Hepatocyte (in vitro differentiated cells): ENCODE results near the gene TF. TPM values are rescaled to one million over a fixed set of nuclear protein-coding genes. Genes with fewer than 3 reads are reported as not detected.
"Not testable (repeated sequence)": the region's sequence is repeated elsewhere in the genome, so short reads cannot be mapped to it uniquely, and the experiment has no call there.

Source experiments
- DNase-seq: peaks from one replicate; pipeline ENCODE4 v3.0.0-alpha.2; 2016; ENCODE audit warnings: low spot score
- H2AFZ ChIP-seq: fragments of 200-600 bp; sonication (generic); 2 replicates; pipeline ENCODE4 v1.6.0; 2016; ENCODE audit warnings: antibody characterized with exemption, mild to moderate bottlenecking
- H3K27ac ChIP-seq: fragments of 200-600 bp; sonication (generic); 2 replicates; pipeline ENCODE4 v1.5.1; 2016; ENCODE audit warnings: mild to moderate bottlenecking
- H3K27me3 ChIP-seq: fragments of 200-600 bp; sonication (generic); 2 replicates; pipeline ENCODE4 v1.6.1; 2016
- H3K36me3 ChIP-seq: fragments of 200-600 bp; sonication (generic); replicated peaks from 2 replicates; pipeline ENCODE4 v1.5.1; 2016; ENCODE audit warnings: low read depth; ENCODE audit not compliant: insufficient read depth
- H3K4me1 ChIP-seq: fragments of 200-600 bp; sonication (generic); 2 replicates; pipeline ENCODE4 v1.5.1; 2016; ENCODE audit warnings: mild to moderate bottlenecking, moderate library complexity; ENCODE audit not compliant: insufficient read depth
- H3K4me2 ChIP-seq: fragments of 200-600 bp; sonication (generic); 2 replicates; pipeline ENCODE4 v1.6.0; 2016
- H3K4me3 ChIP-seq: fragments of 200-600 bp; sonication (generic); 2 replicates; pipeline ENCODE4 v1.5.1; 2016; ENCODE audit warnings: mild to moderate bottlenecking
- H3K79me2 ChIP-seq: fragments of 200-600 bp; sonication (generic); 2 replicates; pipeline ENCODE4 v1.6.0; 2017; ENCODE audit warnings: mild to moderate bottlenecking
- H3K9me2 ChIP-seq: fragments of 200-600 bp; sonication (generic); replicated peaks from 2 replicates; pipeline ENCODE4 v1.6.0; 2017; ENCODE audit warnings: mild to moderate bottlenecking; ENCODE audit not compliant: insufficient read depth
- H3K9me3 ChIP-seq: fragments of 200-600 bp; sonication (generic); 2 replicates; pipeline ENCODE4 v1.5.1; 2016; ENCODE audit warnings: low read depth, mild to moderate bottlenecking
- H4K20me1 ChIP-seq: fragments of 200-600 bp; sonication (generic); 2 replicates; pipeline ENCODE4 v1.6.0; 2016; ENCODE audit warnings: mild to moderate bottlenecking; ENCODE audit not compliant: insufficient read depth, poor library complexity, severe bottlenecking
- CTCF ChIP-seq: fragments of 200-600 bp; sonication (generic); IDR thresholded peaks from 2 replicates; pipeline ENCODE4 v1.5.1; 2016; ENCODE audit warnings: antibody characterized with exemption, mild to moderate bottlenecking; ENCODE audit not compliant: poor library complexity
- EZH2 ChIP-seq: fragments of 200-600 bp; sonication (generic); IDR thresholded peaks from 2 replicates; pipeline ENCODE4 v1.6.1; 2016; ENCODE audit warnings: antibody characterized with exemption, mild to moderate bottlenecking, borderline replicate concordance
- EZH2phosphoT487 ChIP-seq: fragments of 200-600 bp; sonication (generic); IDR thresholded peaks from one replicate; pipeline ENCODE4 v1.6.1; 2018; ENCODE audit warnings: antibody characterized with exemption, mild to moderate bottlenecking, low read depth, moderate library complexity; ENCODE audit not compliant: unreplicated experiment, severe bottlenecking
- WGBS: methylation state at CpG from one replicate; pipeline ENCODE4 v1.1.6; 2016; ENCODE audit warnings: low lambda C conversion rate; ENCODE audit errors: missing lambda C conversion rate; 5-methylcytosine and 5-hydroxymethylcytosine counted together
- polyA plus RNA-seq: library from polyadenylated mRNA; unstranded; fragments of >200 nt; fragmentation: Nextera tagmentation; extraction: Ambion mirVana; gene quantifications from 2 replicates; pipeline ENCODE4 v1.2.1, GENCODE V29; 2016
- total RNA-seq: library from RNA; depleted of rRNA; stranded (reverse); fragments of >200 nt; gene quantifications from 2 replicates; pipeline ENCODE4 v1.2.3, GENCODE V29; 2014

Gene TF
- total and polyA plus RNA-seq, 2 experiments from 2014 or later, result 577 to 642 TPM

- no peaks in the 10 kb centered on the region for H4K20me1 ChIP-seq
- no peaks in the 10 kb centered on the region for H3K79me2 ChIP-seq
- no peak overlapping the region for H3K27ac ChIP-seq
- DNase-seq, result no peak
- no peak overlapping the region for H3K4me3 ChIP-seq
- H3K4me1 ChIP-seq, result no peaks in the 10 kb centered on the region
- H2AFZ ChIP-seq, result no peak overlapping the region
- TF ChIP-seq EZH2, result no peak
- no peak for TF ChIP-seq EZH2phosphoT487
- no peak for TF ChIP-seq CTCF
- H3K9me3 ChIP-seq, result no peaks in the 10 kb centered on the region
- H3K27me3 ChIP-seq, result no peaks in the 10 kb centered on the region
- no peak overlapping the region for H3K4me2 ChIP-seq
- WGBS, result 72% methylated on average over 8 of the region's 8 CpGs
- H3K36me3 ChIP-seq, result no peaks in the 10 kb centered on the region
- no peaks in the 10 kb centered on the region for H3K9me2 ChIP-seq
Observed at GRCh38 chr3:133777807-133778568, 31.8 kb downstream of the TF start.

- WGBS, result 63% methylated on average over 4 of the region's 4 CpGs
- Histone ChIP-seq H2AFZ (no peak overlapping the region), H3K4me1 (no peaks in the 10 kb centered on the region), H3K4me3 (no peak overlapping the region), H3K79me2 (no peaks in the 10 kb centered on the region), H3K36me3 (no peaks in the 10 kb centered on the region), H3K9me3 (no peaks in the 10 kb centered on the region), H3K4me2 (no peak overlapping the region), H3K27ac (no peak overlapping the region), H3K9me2 (no peaks in the 10 kb centered on the region), H4K20me1 (no peaks in the 10 kb centered on the region), H3K27me3 (no peaks in the 10 kb centered on the region)
- no peak for TF ChIP-seq CTCF
- no peak for TF ChIP-seq EZH2phosphoT487
- TF ChIP-seq EZH2, result no peak
- DNase-seq, result no peak
Observed at GRCh38 chr3:133779626-133780203, 33.5 kb downstream of the TF start.

GRCh38 chr3:133780756-133781155 lies 34.6 kb downstream of the TF start:
- H3K27me3 ChIP-seq, H4K20me1 ChIP-seq, H3K79me2 ChIP-seq, H3K4me1 ChIP-seq, DNase-seq, H3K4me3 ChIP-seq, H3K9me2 ChIP-seq, H3K36me3 ChIP-seq, H3K4me2 ChIP-seq, H3K27ac ChIP-seq, H2AFZ ChIP-seq, H3K9me3 ChIP-seq: not testable (repeated sequence)
- WGBS, result 86% methylated on average over 6 of the region's 6 CpGs

- Histone ChIP-seq H3K9me2 (no peaks in the 10 kb centered on the region), H3K36me3 (no peaks in the 10 kb centered on the region), H3K4me2 (no peak overlapping the region), H3K27me3 (no peaks in the 10 kb centered on the region), H3K4me3 (no peak overlapping the region), H4K20me1 (no peaks in the 10 kb centered on the region), H3K9me3 (no peaks in the 10 kb centered on the region), H3K4me1 (no peaks in the 10 kb centered on the region), H3K79me2 (no peaks in the 10 kb centered on the region), H2AFZ (no peak overlapping the region), H3K27ac (no peak overlapping the region)
- TF ChIP-seq EZH2phosphoT487 (no peak), EZH2 (no peak), CTCF (no peak)
- DNase-seq, result no peak
Observed at GRCh38 chr3:133781570-133781969, 35.4 kb downstream of the TF start.
